GM18507 (cell line): ENCODE data around the gene DYNC2H1.

Source experiments
- DNase-seq: peaks from one replicate; pipeline ENCODE4 v3.0.0; 2011; ENCODE audit warnings: low read depth; ENCODE audit not compliant: insufficient read length; ENCODE audit errors: extremely low spot score
- FAIRE-seq: peaks from 2 replicates; lab custom pipeline; 2011; peaks lifted over from hg19 to GRCh38; lab: Jason Lieb, UNC

The DYNC2H1 gene

GRCh38 chr11:103266167-103266831, 157.1 kb downstream of the DYNC2H1 start:
- FAIRE-seq (no peak), DNase-seq (no peak)

GRCh38 chr11:103272876-103273275, 163.7 kb downstream of the DYNC2H1 start:
- DNase-seq = no peak
- no peak for FAIRE-seq

DNA sequence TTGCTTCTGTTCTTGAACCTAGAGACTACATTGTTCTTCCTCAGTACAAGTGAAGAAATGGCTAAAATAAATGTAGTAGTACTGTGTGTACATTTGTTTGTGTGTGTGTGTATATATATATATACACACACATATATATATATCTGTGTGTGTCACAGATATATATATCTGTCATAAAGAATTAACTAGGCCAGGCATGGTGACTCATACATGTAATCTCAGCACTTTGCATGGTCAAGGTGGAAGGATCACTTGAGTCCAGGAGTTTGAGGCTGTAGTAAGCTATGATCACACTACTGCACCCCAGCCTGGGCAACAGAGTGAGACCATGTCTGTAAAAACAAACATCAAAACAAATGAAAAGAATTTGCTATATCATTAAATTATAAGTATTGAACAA, 164.8 kb downstream of the DYNC2H1 start:
- FAIRE-seq (no peak), DNase-seq (no peak)

GRCh38 chr11:103279821-103280220, 170.6 kb downstream of the DYNC2H1 start:
- no peak for FAIRE-seq
- DNase-seq = no peak

DNA sequence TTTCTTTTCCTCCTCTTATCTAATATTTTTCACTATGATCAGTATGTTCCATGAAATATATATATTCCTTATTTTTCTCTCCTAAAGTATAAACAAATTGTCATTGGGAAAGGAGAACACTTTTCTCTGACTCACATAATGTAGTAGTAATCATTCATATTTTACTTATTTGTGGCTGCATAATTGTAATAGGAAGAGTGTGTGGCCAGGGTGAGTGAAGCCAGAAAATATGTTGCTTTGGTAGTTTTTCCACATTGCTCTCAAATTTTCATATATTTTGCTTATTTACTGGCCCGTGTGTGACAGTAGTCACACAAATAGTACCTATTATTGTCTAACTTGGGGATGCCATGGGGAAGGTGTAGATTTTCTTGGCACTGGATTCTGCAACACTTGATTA, 172.1 kb downstream of the DYNC2H1 start:
- FAIRE-seq (no peak), DNase-seq (no peak)

DNA sequence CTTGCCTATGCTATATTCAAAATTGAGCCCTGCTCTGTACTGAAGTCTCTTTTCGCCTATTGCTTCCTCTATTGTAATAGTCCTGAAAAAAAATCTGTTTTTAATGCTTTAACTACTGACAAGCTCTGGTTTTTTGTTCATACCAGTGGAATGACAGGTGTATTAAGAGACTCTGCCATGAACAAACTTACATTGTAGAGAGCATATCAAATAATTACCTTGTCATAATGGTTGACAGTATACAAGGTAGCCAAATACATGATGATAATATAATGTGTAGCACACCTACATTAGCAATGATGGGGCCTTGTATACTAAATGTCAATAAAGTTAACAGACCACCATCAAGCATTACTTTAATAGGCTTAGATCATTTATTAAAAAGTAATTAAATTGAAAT, 175.0 kb downstream of the DYNC2H1 start:
- FAIRE-seq = no peak
- DNase-seq = no peak

- DNase-seq (no peak), FAIRE-seq (no peak)
These were observed 185.3 kb downstream of the DYNC2H1 start for GRCh38 chr11:103294516-103294915.

- no peak for FAIRE-seq
- DNase-seq = no peak
These were observed 186.5 kb downstream of the DYNC2H1 start for GRCh38 chr11:103295704-103296103.

DNA sequence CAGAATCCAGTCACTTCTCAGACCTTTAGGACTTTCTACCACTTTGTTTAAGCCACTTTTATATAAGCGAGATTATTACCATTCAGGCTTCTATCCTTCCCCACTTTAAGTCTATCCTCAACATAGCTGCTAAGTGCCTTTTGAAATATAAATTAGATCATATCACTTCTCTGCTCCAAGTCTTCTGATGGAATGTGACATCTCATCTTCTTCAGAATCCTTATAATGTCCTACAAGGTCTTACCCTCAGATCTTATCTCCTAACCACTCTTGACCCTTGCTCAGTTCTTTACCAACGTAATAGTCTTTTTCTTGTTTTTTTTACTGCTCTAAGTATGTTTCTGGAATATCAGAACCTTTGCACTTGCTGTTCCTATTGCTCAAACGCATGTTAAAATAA, 188.7 kb downstream of the DYNC2H1 start:
- FAIRE-seq (no peak), DNase-seq (no peak)

DNA sequence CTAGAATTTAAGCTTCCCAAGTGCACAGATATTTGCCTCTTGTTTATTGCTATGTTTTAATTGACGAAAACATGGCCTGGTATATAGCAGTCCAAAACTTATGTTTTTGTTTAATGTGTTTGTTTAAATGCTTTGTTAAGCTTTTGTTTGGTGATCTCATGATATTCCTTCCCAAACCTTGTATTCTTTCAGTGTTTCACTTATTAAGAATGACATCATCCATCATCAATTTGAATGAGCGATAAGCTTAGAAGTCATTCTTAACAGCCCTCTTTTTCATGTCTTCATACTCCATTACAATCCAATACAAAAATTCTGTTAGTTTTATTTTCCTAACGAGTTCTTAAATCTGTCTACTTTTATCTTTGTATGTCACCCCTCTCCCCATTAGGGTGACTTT, 206.0 kb downstream of the DYNC2H1 start:
- DNase-seq = no peak

GRCh38 chr11:103317118-103317517, 207.9 kb downstream of the DYNC2H1 start:
- no peak for DNase-seq
- FAIRE-seq = no peak

More for the DNA sequence above, 206.0 kb downstream of the DYNC2H1 start:
- FAIRE-seq = no peak

DNA sequence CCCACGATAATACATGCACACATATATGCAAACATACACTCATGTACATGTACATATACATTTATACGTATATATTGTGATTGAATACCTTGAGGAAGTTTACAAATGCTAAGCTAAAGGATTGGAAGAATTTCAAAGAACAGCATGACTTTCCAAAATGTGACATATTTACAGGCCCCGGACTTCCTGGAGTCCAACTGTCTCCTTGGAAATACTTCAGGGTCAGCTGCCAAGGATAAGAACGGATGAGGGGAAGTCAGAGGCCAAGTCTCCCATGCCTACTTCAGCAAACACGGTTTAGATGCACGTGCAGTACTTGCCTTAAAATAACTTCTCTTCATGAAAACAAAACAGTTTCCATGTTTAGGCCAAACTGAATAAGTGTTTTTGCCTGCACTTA, 213.6 kb downstream of the DYNC2H1 start:
- no peak for FAIRE-seq
- DNase-seq = no peak

DNA sequence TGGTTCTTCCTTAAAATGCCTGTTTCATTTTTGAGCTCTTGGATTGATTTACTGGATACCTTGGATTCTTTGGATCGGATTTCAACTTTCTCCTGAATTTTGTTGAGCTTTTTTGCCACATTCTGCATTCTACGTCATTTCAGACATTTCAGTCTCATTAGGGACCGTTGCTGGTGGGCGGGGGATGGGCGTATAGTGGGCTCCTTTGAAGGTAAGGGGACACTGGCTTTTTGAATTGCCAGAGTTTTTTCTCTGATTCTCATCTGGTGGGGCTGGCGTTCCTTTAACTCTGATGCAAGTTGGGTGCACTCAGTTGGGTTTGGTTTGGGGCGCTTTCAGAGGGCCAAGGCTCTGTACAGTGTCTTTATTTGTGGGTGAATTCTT, 216.5 kb downstream of the DYNC2H1 start:
- no peak for DNase-seq

DNA sequence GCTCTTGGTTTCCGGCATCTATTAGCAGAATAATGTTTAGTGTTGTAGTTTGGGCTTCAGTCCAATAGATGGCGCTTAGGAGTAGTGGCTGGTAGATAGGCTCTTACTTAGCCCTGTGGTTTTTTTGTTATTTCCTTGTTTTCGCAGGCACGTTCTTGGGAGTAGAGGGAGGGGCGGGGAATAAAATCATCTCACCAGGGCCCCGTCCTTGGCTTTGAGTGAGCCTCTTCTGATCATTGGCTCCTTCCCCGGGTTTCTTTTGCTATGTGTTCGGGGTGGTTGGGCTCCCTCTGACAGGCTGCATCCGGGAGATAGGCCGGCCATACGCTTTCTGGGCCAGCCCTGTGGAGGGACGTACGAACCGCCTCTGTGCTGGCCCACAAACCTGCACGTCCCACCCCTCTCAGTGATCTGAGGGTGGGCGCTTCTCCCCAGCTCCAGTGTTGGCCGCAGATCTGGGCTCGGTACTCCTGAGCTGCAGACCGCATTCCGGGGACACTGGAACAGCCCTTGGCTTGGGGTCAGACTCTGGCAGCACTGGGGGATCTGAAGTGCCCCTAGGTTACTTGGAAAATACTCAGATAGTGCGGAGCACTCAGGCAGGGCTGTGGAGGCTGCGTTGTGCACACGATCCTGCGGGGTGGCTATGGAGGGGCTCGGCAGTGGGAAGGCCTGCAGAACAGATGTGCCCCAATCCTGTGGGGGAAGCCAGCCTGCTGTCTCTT, 217.0 kb downstream of the DYNC2H1 start:
- DNase-seq = peak; percentile 14
- FAIRE-seq = peak; percentile 88

More for the DNA sequence above, 216.5 kb downstream of the DYNC2H1 start:
- FAIRE-seq = no peak

- no peak for FAIRE-seq
- DNase-seq = no peak
These were observed 218.5 kb downstream of the DYNC2H1 start for GRCh38 chr11:103327721-103328120.

- FAIRE-seq = no peak
These were observed 223.2 kb downstream of the DYNC2H1 start for GRCh38 chr11:103332409-103332808.

GRCh38 chr11:103338621-103339484, 229.6 kb downstream of the DYNC2H1 start:
- FAIRE-seq = no peak
- DNase-seq = no peak

More at GRCh38 chr11:103332409-103332808, 223.2 kb downstream of the DYNC2H1 start:
- no peak for DNase-seq

DNA sequence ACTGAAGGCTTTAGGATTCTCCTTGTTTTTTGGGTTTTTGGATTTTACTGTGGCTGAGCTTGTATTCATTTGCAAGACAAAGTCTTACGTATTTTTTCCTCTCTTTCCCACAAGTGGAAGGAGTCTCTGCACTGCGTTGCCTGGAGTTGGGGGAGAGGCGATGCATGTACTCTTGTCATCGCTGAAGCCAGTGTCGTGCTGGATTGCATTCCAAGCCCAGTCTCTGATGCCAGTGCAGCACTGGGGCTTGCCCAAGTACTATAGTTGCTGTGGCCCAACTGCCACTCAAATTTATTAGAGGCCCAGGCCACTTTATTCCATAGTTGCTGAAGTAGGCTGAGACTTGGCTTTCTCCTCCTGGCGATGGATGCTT, 230.2 kb downstream of the DYNC2H1 start:
- DNase-seq (no peak), FAIRE-seq (no peak)

DNA sequence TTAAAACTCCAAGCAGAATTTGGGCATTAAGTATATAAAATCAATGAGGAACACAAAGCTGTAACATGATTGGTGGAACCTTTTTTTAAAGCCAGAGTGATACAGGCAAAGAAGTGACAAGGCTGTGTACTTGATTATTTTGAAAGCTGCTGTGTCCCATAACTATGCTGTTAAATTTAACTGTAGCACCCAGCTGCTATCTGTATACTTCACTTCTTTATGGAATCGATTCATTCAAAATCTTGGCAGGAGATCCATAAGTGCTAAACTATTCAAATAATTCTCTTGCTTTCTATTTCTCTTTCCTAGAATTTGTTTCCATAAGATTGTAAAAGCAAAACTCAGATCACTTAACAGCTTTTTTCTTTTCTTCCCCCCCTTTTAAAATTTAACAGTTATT, 231.7 kb downstream of the DYNC2H1 start:
- DNase-seq (no peak), FAIRE-seq (no peak)

DNA sequence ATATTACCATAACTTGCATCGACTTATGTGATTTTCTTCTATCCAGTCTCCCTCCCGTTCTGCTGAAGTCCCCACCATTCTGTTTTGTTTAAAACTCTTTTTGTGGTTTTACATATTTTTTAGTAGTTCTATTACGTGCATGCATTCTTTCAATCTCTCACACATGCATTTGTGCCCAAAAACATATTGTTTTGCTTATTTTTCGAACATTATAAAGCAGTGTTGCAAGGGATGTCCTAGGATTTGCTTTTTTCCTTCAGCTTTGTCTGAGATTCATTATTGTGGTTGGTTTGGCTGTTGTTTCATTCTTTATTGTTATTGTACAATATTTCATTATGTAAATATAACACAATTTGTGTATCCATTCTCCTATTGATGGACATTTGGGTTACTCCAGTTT, 235.7 kb downstream of the DYNC2H1 start:
- FAIRE-seq = no peak
- DNase-seq = no peak
